DMS153 treated with DMSO at 0.1 percent for 48 hours (cell line): ENCODE results near the gene LYRM4.
"Not testable (repeated sequence)": the region's sequence is repeated elsewhere in the genome, so short reads cannot be mapped to it uniquely, and the experiment has no call there.

Experiments used
- DNase-seq: peaks from one replicate; lab custom pipeline; 2025; ENCODE audit not compliant: unreplicated experiment; lab: John Stamatoyannopoulos, UW

LYRM4 gene

DNA sequence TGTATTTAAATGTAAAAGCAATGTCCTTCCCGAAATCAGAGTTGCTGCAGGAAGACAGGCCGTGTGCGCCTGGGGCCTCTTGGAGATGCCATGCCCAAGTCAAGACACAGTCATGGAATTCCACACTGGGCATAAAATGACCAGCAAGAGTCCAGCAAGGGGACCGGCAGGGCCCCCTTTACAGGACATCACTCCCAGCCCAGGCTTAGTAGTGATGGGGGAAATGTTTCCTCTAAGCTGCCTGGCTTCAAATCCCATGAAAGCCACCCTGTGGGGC, 177.5 kb downstream of the LYRM4 start:
- DNase-seq: no peak

GRCh38 chr6:5082487-5083306, 178.1 kb downstream of the LYRM4 start:
- DNase-seq: no peak

- no peak for DNase-seq
Measured at GRCh38 chr6:5081955-5082354, 178.8 kb downstream of the LYRM4 start.

DNA sequence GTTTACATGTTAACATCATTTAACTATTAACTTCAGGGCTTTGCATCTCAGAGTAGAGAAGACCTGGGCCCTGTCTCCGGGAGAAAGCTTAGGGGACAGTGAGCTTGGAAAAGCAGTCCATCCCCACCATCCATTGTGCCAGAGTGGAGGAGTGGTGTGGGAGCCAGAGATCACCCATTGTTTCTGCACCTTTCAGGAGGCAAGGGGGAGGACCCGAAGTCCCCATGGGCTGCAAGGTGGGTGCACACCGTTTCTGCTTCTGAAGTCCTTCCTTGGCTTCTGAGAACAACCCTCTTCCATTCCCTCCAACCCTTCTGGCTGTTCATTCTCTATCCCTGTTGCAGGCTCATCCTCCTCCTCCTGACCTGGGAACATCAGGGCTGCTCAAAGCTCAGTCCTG, 179.6 kb downstream of the LYRM4 start:
- DNase-seq: no peak

DNA sequence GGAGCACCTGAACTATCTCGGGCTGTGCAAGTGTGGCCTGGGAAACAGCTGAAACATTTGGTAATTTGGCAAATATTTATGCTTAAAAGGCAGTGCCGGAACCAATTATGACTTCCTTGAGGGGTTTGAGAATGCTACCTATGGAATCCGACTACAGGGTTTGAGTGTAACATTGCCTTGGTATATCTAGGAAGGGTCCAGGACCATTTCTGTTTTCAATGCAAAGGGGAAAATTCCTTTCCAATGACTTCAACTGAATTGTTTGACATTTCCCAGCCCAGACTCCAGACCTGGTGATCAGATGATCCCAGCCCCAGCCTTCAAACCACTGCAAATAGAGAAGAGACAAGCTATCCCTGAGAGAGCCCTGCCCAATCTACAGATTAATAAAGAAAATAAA, 180.2 kb downstream of the LYRM4 start:
- DNase-seq: no peak

DNA sequence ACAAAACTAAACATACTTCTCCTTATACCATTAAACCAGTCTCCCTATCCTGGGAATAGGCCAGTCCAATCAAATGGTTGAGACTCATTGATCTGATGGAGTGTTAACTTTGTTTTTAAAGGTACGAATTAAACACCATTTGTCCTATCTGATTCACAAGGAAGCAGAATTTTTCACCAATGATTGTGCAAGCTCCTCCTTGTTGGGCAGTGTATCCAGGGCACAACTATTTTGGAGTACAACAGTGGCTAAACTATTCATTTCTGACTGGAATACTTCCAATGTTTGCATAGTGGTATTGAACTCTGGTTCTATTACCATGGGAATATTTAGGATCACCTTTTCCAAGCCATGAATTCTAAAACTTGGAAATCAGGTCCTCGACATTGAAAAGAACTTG, 181.1 kb downstream of the LYRM4 start:
- no peak for DNase-seq

GRCh38 chr6:5078121-5078669, 182.6 kb downstream of the LYRM4 start:
- DNase-seq: no peak

DNA sequence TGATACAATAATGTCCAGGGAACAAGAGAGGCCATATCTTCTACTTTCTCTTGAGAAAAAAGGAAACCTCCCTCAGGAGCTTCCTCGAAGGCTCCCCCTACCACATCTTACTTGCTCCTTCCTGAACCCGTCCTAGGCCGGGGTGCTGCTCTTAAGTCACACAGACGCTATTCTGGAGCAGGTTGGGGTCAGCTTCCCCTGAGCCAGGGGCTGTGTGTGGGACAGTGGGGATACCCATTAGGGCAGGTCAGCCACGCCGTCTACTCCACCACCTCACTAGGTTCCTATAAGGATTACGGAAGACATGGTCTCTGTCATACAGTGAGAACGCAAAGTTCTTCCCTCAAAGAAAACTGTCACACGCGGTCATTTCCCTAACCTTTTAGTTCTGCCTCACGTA, 183.8 kb downstream of the LYRM4 start:
- DNase-seq: no peak

DNA sequence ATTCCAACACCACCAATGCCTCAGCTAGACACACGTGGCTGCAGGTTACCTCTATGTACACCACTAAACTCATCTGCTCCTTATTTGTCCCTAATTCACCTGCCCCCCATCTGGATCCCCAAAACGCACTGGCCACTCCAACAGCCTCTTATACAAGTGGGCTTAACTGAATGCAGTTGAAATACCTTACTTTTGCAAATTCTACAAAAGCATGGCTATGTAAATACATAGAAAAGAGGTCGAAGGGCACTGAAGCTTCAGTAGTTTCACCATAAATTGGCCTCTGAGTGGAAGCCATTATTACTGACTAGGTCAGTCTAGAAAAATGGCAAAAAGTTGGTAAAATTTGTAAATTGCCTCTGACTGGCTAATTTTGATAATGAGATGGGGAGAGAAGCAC, 186.8 kb downstream of the LYRM4 start:
- DNase-seq: no peak

DNA sequence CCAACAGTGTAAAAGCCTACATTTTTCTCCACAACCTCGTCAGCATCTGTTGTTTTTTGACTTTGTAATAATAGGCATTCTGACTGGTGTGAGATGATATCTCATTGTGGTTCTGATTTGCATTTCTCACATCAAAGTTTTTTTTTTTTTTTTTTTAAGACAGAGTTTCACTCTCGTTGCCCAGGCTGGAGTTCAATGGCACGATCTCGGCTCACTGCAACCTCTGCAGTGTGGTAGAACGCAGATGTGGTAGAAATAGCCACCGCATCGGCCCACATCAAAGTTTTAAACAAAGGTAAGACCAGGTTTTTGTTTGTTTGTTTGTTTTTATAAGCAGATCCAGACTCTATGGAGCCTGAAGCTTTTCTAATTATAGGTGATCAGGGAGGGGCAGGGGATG, 188.3 kb downstream of the LYRM4 start:
- no peak for DNase-seq

DNA sequence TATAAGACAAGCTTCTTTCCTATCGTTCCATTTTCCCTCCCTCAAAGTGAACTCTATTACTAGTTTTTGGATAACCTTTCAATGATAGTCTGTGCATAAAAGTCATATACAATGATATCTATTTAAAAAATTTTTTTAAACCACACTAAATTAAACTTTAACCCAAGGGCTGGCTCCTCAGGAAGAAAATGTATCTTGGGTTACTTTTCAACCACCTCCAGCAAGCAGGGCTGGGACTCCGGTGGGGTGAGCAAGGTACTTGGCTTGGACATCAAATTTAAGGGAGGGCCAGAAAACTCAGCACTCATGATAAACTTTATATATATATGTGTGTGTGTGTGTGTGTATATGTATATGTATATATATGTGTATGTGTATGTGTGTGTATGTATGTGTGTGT, 189.5 kb downstream of the LYRM4 start:
- DNase-seq: no peak

GRCh38 chr6:5068153-5068751, 192.5 kb downstream of the LYRM4 start:
- no peak for DNase-seq

DNA sequence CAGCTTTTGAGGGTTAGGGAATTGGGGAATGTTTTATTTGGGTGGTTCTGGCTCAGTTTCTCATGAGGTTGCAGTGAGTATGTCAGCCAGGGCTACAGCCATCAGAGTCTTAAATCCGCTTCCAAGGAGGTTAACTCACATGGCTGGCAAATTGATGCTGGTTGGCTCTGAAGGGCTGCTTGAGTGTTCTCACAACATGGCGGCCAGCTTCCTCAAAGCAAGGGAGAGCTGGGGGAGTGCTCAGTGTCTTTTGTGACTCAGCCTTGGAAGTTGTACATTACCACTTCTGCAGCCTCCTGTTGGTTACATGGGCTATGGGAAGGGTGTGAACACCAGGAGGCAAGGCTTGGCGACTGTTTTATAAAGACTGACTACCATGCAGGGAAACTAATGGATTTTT, 193.4 kb downstream of the LYRM4 start:
- DNase-seq: no peak

DNA sequence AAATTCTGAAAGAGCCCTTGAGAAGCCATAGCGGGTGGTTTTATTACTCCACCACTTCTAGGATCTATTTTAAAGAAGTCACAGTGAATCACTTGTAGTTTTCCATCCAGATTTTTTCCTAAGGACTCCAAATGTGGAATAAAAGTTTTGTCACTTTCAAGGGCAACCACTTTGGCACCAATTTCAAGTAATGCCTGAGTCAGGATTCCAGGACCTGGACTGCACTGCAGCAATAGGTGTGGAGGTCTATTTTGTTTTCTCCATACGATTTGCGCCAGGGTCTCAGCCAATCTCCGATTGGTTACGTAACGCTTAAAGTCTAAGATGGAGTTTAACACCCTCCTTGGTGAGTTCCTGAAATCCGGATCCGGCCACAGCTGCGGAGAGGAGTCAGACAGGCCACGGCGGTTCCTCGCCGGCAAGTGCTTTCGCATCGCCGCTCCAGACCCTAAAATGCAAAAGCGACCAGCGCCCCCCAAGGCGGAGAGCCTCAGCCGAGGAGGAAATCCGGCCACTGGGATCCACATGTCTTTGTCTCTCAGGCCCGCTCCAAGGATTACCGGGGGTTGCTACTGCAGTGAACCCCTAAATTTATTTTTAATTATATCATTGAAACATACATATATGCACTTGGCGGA, 194.2 kb downstream of the LYRM4 start:
- no peak for DNase-seq

DNA sequence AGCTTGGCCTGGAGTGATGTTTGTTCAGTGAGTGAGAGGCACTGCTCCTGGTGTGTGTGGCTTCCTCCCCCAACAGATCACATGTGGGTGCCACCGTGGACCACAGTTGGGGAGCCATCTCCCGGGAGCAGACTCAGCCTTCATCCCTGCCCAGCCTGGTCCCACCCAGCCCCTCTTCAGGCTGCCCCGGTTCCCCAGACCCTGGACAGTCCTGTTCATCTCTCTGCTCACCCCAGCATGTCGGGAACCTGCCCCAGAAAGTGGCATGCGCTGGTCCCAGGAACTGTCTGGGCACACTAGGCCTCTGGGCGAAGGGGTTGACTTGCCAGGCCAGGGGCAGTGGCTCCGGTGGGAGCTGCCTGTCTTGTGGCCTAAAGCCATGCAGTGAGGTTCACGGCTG, 197.1 kb downstream of the LYRM4 start:
- no peak for DNase-seq

- no peak for DNase-seq
Measured at GRCh38 chr6:5061152-5061551, 199.6 kb downstream of the LYRM4 start.

- not testable (repeated sequence) for DNase-seq
Measured at GRCh38 chr6:5060439-5060838, 200.3 kb downstream of the LYRM4 start.

GRCh38 chr6:5059036-5059896, 201.5 kb downstream of the LYRM4 start:
- DNase-seq: no peak
